Astrocyte (in vitro differentiated cells and primary cell): ENCODE measurements around the gene KCNJ3.

ENCODE experiments used
- EZH2 ChIP-seq: IDR thresholded peaks from 2 replicates; pipeline ENCODE4 v1.6.1; 2012; ENCODE audit warnings: mild to moderate bottlenecking, low read length, inconsistent platforms; ENCODE audit not compliant: insufficient read depth
- TF ChIP-seq, protein P1 (sequence below): IDR thresholded peaks from 2 replicates; pipeline ENCODE4 v1.5.1; 2011; ENCODE audit warnings: low read depth, mild to moderate bottlenecking, inconsistent platforms, low read length, moderate library complexity; ENCODE audit not compliant: insufficient read depth

DNA sequence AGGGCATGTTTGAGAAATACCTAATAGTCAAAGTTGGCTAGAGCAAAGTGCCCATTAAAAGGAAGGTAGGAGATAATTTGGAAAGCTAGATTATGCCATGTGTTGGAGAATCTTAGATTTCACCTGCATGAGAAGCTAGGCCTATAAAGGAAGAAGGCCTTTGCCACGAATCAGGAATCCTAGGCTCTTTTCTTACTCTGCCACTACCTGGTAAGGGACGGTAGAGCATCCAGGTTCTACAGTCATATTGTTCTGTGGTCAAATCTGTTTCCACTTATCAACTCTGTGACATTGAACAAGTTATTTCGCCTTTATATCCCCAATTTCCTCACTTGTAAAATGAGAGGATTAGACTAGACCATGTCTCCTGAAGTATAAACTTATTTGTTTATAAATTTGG lies 3.6 kb upstream of the KCNJ3 start:
- no peak for TF ChIP-seq EZH2
- TF ChIP-seq, protein P1, sequence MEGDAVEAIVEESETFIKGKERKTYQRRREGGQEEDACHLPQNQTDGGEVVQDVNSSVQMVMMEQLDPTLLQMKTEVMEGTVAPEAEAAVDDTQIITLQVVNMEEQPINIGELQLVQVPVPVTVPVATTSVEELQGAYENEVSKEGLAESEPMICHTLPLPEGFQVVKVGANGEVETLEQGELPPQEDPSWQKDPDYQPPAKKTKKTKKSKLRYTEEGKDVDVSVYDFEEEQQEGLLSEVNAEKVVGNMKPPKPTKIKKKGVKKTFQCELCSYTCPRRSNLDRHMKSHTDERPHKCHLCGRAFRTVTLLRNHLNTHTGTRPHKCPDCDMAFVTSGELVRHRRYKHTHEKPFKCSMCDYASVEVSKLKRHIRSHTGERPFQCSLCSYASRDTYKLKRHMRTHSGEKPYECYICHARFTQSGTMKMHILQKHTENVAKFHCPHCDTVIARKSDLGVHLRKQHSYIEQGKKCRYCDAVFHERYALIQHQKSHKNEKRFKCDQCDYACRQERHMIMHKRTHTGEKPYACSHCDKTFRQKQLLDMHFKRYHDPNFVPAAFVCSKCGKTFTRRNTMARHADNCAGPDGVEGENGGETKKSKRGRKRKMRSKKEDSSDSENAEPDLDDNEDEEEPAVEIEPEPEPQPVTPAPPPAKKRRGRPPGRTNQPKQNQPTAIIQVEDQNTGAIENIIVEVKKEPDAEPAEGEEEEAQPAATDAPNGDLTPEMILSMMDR, result no peak
